ENCODE data around the gene CLCN6. TPM values are rescaled to one million over a fixed set of nuclear protein-coding genes. Genes with fewer than 3 reads are reported as not detected.

Gene CLCN6
- polyA plus RNA-seq, 1 experiment = 6.1 TPM

DNA sequence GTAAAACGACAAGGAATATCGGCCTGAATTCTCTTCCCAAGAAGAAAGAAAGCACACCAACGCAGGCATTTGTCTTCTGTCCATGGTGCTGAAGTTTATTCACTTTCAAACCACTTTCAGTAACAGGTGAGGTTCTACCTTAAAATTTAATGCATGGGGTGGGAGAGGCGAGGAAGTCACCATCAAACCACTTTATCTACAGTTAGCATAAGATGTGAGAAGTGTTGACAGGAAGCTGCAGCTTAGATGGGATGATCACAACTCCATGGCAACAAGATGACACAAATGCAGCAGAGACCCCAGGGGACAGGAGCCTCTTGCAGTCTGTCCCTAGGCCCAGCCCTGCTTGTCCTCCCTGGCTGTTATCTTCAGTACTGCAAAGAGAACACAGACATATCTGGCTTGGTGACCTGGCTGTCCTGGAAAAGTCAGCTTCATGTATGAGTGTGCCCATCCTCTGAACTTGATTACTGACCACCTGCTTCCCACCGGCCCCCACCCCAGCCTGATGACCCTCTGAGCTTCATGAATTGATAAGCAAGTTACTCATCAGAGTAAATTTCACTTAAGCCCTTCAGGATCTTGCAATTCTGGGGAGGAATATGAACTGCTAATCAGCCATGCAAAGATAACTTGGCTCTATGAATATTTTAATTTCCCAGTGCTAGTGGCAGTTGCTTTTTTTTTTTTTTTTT is 39.8 kb downstream of the CLCN6 start:
- POLR2A ChIA-PET = no interaction called here
- Histone ChIP-seq H3K27me3 (ENCODE audit: control insufficient read depth, insufficient read depth, low read length) (no peaks in the 10 kb centered on the region), H3K36me3 (ENCODE audit: control insufficient read depth, insufficient read depth, low read length) (peaks cover 23% of the 10 kb centered on the region), H3K4me3 (ENCODE audit: low read depth, low read length) (no peak overlapping the region)
- no peak for DNase-seq (ENCODE audit: low read depth)
- CTCF ChIA-PET = no interaction called here
- TF ChIP-seq, protein P1, sequence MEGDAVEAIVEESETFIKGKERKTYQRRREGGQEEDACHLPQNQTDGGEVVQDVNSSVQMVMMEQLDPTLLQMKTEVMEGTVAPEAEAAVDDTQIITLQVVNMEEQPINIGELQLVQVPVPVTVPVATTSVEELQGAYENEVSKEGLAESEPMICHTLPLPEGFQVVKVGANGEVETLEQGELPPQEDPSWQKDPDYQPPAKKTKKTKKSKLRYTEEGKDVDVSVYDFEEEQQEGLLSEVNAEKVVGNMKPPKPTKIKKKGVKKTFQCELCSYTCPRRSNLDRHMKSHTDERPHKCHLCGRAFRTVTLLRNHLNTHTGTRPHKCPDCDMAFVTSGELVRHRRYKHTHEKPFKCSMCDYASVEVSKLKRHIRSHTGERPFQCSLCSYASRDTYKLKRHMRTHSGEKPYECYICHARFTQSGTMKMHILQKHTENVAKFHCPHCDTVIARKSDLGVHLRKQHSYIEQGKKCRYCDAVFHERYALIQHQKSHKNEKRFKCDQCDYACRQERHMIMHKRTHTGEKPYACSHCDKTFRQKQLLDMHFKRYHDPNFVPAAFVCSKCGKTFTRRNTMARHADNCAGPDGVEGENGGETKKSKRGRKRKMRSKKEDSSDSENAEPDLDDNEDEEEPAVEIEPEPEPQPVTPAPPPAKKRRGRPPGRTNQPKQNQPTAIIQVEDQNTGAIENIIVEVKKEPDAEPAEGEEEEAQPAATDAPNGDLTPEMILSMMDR (IDR thresholded peaks at IDR 0.05; ENCODE audit: insufficient read depth, low read depth, low read length) = no peak

DNA sequence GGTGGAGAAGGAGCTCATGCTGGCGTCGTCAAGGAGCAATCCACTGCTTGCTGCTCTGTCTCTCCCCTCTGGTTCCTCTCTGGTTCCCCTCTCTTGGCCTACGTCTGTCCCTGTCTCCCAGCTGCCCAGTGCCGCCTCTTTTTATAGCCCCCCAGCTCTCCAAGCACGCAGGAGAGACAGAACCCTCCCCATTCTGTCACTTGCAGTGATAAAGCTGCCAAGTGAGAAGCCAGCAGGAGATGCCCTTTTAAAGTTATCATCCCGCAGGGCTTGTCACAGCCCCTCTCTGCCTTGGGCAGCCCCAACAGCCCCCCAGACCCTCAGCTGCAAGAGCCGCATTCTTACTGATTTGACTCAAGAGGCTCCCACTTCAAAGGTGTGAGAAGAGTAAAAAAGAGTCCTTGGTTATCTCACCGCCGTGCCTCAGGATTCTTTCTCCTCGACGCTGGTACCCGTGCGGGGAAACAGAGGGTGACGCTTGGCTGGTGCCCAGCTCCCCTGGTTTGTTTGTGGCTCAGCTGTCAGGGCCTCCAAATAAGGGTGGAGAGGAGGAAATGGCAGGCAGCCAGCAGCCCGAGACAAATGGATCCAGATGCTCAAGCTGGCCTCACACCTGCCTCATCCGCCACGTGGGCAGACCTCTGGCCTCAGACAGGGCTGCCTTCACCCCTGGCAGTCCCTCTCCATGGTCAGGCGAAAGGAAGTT is 41.8 kb downstream of the CLCN6 start, which contains the start of gene NPPA:
TSS of gene NPPA (minus strand) at position 117 of the 706 bp plus-strand sequence. CDS start at position 18, 99 bp downstream.
- TF ChIP-seq, protein P1 (IDR thresholded peaks at IDR 0.05; ENCODE audit: insufficient read depth, low read depth, low read length) = no peak
- Histone ChIP-seq H3K4me3 (ENCODE audit: low read depth, low read length) (no peak within 1 kb of the TSS), H3K36me3 (ENCODE audit: control insufficient read depth, insufficient read depth, low read length) (peaks cover 11% of the 10 kb centered on the region), H3K27me3 (ENCODE audit: control insufficient read depth, insufficient read depth, low read length) (peaks cover 2% of the 10 kb centered on the region; the same call in 1 of the 2 replicates)
- CTCF ChIA-PET = interaction anchor here (0.6 to 3.0 kb wide), 3 partner anchors 9 to 60 kb away, joined by 3 to 10 read pairs (median 4); no protein-coding TSS in a partner anchor
- DNase-seq (ENCODE audit: low read depth) = no peak
- POLR2A ChIA-PET = no interaction called here

DNA sequence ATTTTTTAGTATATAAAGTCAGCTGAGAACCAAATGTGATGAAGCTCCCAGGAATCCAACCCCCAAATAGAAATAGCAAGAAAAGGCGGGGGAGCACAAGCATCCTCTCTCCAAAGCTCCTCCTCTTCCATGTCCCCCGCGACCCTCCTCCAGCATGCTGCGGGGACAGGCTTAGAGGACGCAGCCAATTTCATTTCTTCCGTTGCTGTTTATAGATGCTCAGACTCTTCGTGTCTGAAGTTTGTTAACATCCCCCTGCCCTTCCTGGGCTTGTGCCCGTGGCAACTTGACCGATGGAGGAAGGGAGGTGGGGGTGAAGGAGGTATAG is 42.3 kb downstream of the CLCN6 start:
- Histone ChIP-seq H3K4me3 (ENCODE audit: low read depth, low read length) (no peak overlapping the region), H3K36me3 (ENCODE audit: control insufficient read depth, insufficient read depth, low read length) (peaks cover 11% of the 10 kb centered on the region), H3K27me3 (ENCODE audit: control insufficient read depth, insufficient read depth, low read length) (peaks cover 2% of the 10 kb centered on the region; the same call in 1 of the 2 replicates)
- POLR2A ChIA-PET = no interaction called here
- no peak for DNase-seq (ENCODE audit: low read depth)
- CTCF ChIA-PET = interaction anchor here (0.6 to 3.0 kb wide), 2 partner anchors 10 to 29 kb away, joined by 3 to 10 read pairs; no protein-coding TSS in a partner anchor
- TF ChIP-seq, protein P1 (IDR thresholded peaks at IDR 0.05; ENCODE audit: insufficient read depth, low read depth, low read length) = no peak

DNA sequence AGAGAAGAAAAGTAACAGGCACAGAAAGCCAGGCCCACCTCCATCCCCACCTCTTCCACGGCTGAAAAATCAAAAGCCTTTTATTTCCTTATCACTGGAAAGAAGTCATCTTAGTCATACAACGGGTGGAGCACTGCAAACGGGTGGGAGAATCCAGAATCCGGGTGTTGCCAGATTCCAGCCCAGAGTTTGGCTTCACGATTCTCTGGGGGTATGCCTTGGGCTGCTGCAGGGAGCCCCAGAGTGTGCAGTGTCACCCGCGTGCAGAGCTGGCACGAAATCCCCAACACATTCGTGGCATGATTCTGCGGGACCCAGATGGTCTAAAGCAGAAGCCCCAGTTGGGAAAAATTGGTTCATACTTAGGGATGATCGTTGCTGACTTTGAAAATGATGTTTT is 44.2 kb downstream of the CLCN6 start:
- TF ChIP-seq, protein P1 (IDR thresholded peaks at IDR 0.05; ENCODE audit: insufficient read depth, low read depth, low read length) = no peak
- ChIA-PET POLR2A (no interaction called here), CTCF (no interaction called here)
- peaks cover 3% of the 10 kb centered on the region; the same call in 1 of the 2 replicates for H3K36me3 ChIP-seq (ENCODE audit: control insufficient read depth, insufficient read depth, low read length)
- H3K4me3 ChIP-seq (ENCODE audit: low read depth, low read length) = no peak overlapping the region
- DNase-seq (ENCODE audit: low read depth) = no peak
- peaks cover 4% of the 10 kb centered on the region; the same call in 1 of the 2 replicates for H3K27me3 ChIP-seq (ENCODE audit: control insufficient read depth, insufficient read depth, low read length)

DNA sequence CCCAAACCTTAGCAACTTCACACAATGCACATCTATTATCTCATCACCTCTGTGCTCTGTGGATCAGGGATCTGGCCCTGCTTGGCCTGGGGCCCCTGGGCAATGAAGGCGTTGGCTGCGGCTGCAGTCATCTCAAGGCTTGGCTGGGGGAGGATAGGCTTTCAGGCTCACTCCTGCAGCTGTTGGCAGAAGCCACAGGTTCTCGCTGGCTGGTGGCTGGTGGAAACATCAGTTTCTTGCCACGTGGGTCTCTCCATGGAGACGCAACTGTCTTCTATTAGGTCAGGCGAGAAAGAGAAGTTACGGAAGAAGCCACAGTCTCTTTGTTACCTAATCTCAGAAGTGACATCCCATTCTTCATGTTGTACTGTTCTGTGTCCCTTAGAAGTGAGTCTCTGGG is 45.2 kb downstream of the CLCN6 start:
- peaks cover 4% of the 10 kb centered on the region; the same call in 1 of the 2 replicates for H3K27me3 ChIP-seq (ENCODE audit: control insufficient read depth, insufficient read depth, low read length)
- DNase-seq (ENCODE audit: low read depth) = no peak
- ChIA-PET CTCF (interaction anchor here (1.3 kb wide), 1 partner anchor 26 kb away, joined by 3 read pairs; no protein-coding TSS in a partner anchor), POLR2A (no interaction called here)
- TF ChIP-seq, protein P1 (IDR thresholded peaks at IDR 0.05; ENCODE audit: insufficient read depth, low read depth, low read length) = no peak
- no peaks in the 10 kb centered on the region for H3K36me3 ChIP-seq (ENCODE audit: control insufficient read depth, insufficient read depth, low read length)
- H3K4me3 ChIP-seq (ENCODE audit: low read depth, low read length) = no peak overlapping the region
